ENCODE data around the gene GIMAP5.

GRCh38 chr7:150778738-150779301, 41.6 kb downstream of the GIMAP5 start:
- TF ChIP-seq EZH2 (IDR thresholded peaks at IDR 0.05; ENCODE audit: borderline replicate concordance, low read depth, low read length, severe bottlenecking) (no peak), CTCF (IDR thresholded peaks at IDR 0.05; ENCODE audit: extremely low read depth in 1 of 2, insufficient read depth in 1 of 2, low read depth in 1 of 2, low read length in 2 of 2) (peak; percentile 80 to 90), POLR2AphosphoS5 (IDR thresholded peaks at IDR 0.05; ENCODE audit: insufficient read depth, low read depth, low read length) (no peak), POLR2A (IDR thresholded peaks at IDR 0.05; ENCODE audit: low read depth, low read length) (no peak), JUN (IDR thresholded peaks at IDR 0.05; ENCODE audit: borderline replicate concordance, insufficient read depth, insufficient read length, low read depth) (no peak)

Measured in endothelial cell of umbilical vein (primary cell).